ENCODE data around the gene DNAJC18.

DNAJC18 gene

DNA sequence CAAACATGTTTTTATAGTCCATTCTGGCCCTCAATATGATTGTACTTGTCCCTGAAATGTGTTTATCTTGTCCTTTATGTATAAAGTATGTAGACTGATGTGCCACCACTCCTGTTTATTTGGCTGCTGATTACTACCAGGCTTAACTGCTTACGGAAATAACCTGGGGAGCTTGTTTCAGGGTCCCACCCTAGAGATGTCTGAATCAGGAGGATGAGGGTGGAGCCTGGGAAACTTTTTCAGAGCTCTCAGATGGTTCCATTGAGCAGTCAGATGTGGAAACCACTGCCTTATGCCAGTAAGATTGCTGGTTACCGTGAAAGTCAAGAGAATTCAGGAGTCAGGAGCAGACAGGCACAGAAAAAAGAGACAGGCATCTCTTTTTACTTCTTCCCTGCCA lies 75.4 kb downstream of the DNAJC18 start:
- Histone ChIP-seq H3F3A (ENCODE audit: low read depth) (no peaks in the 10 kb centered on the region), H3K9me2 (replicated peaks; ENCODE audit: low read depth, low read length) (no peaks in the 10 kb centered on the region), H2AFZ (ENCODE audit: low read length) (no peak overlapping the region), H3K9ac (ENCODE audit: low read depth, low read length, poor library complexity, severe bottlenecking) (no peak overlapping the region), H4K20me1 (ENCODE audit: insufficient read depth, low read length, poor library complexity, severe bottlenecking) (peaks cover 35% of the 10 kb centered on the region), H3K4me2 (ENCODE audit: low read depth, low read length, poor library complexity, severe bottlenecking) (no peak overlapping the region), H3K27me3 (ENCODE audit: insufficient read depth, low read length, poor library complexity, severe bottlenecking) (no peaks in the 10 kb centered on the region), H3K79me2 (ENCODE audit: insufficient read depth, low read length) (peaks cover 47% of the 10 kb centered on the region), H3K36me3 (ENCODE audit: insufficient read depth, low read length) (peaks cover 52% of the 10 kb centered on the region; the same call in 1 of the 2 replicates), H3K4me3 (ENCODE audit: low read length, poor library complexity, severe bottlenecking) (no peak overlapping the region), H3K9me3 (ENCODE audit: insufficient read depth, low read depth, low read length) (no peaks in the 10 kb centered on the region), H3K4me1 (ENCODE audit: insufficient read depth, low read length, poor library complexity, severe bottlenecking) (no peaks in the 10 kb centered on the region)
- TF ChIP-seq, protein P1, sequence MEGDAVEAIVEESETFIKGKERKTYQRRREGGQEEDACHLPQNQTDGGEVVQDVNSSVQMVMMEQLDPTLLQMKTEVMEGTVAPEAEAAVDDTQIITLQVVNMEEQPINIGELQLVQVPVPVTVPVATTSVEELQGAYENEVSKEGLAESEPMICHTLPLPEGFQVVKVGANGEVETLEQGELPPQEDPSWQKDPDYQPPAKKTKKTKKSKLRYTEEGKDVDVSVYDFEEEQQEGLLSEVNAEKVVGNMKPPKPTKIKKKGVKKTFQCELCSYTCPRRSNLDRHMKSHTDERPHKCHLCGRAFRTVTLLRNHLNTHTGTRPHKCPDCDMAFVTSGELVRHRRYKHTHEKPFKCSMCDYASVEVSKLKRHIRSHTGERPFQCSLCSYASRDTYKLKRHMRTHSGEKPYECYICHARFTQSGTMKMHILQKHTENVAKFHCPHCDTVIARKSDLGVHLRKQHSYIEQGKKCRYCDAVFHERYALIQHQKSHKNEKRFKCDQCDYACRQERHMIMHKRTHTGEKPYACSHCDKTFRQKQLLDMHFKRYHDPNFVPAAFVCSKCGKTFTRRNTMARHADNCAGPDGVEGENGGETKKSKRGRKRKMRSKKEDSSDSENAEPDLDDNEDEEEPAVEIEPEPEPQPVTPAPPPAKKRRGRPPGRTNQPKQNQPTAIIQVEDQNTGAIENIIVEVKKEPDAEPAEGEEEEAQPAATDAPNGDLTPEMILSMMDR (conservative IDR thresholded peaks at IDR 0.05; ENCODE audit: low read length) = no peak
- no peak for TF ChIP-seq EZH2phosphoT487 (IDR thresholded peaks at IDR 0.05; ENCODE audit: borderline replicate concordance)

DNA sequence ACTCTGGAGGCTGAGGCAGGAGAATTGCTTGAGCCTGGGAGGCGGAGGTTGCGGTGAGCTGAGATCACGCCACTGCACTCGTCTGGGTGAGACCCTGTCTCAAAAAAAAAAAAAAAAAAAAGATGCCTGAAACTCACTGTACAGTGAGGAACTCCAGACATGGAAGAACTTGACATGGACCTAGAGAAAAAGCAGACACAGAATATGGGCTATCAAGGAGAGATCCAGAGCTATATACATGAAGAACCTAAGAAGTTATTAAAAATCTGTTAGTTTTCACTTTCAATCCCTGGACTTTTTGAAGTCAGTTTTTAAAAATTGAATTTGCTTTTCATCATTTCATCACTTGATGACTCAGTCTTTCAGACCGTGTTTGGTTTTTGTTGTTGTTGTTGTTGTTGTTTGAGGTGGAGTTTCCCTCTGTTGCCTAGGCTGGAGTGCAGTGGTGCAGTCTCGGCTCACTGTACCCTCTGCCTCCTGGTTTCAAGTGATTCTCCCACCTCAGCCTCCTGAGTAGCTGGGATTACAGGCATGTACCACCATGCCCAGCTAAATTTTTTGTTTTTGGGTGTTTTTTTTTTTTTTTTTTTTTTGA lies 77.4 kb downstream of the DNAJC18 start:
- Histone ChIP-seq H3K4me2 (ENCODE audit: low read depth, low read length, poor library complexity, severe bottlenecking) (no peak overlapping the region), H2AFZ (ENCODE audit: low read length) (no peak overlapping the region), H3K4me1 (ENCODE audit: insufficient read depth, low read length, poor library complexity, severe bottlenecking) (no peaks in the 10 kb centered on the region), H3K9me2 (replicated peaks; ENCODE audit: low read depth, low read length) (no peaks in the 10 kb centered on the region), H3K4me3 (ENCODE audit: low read length, poor library complexity, severe bottlenecking) (no peak overlapping the region), H3K9me3 (ENCODE audit: insufficient read depth, low read depth, low read length) (no peaks in the 10 kb centered on the region), H3F3A (ENCODE audit: low read depth) (no peaks in the 10 kb centered on the region), H3K79me2 (ENCODE audit: insufficient read depth, low read length) (peaks cover 67% of the 10 kb centered on the region), H3K27me3 (ENCODE audit: insufficient read depth, low read length, poor library complexity, severe bottlenecking) (no peaks in the 10 kb centered on the region), H3K9ac (ENCODE audit: low read depth, low read length, poor library complexity, severe bottlenecking) (no peak overlapping the region), H4K20me1 (ENCODE audit: insufficient read depth, low read length, poor library complexity, severe bottlenecking) (peaks cover 55% of the 10 kb centered on the region), H3K36me3 (ENCODE audit: insufficient read depth, low read length) (peaks cover 51% of the 10 kb centered on the region)
- TF ChIP-seq, protein P1 (conservative IDR thresholded peaks at IDR 0.05; ENCODE audit: low read length) = no peak
- TF ChIP-seq EZH2phosphoT487 (IDR thresholded peaks at IDR 0.05; ENCODE audit: borderline replicate concordance) = no peak

DNA sequence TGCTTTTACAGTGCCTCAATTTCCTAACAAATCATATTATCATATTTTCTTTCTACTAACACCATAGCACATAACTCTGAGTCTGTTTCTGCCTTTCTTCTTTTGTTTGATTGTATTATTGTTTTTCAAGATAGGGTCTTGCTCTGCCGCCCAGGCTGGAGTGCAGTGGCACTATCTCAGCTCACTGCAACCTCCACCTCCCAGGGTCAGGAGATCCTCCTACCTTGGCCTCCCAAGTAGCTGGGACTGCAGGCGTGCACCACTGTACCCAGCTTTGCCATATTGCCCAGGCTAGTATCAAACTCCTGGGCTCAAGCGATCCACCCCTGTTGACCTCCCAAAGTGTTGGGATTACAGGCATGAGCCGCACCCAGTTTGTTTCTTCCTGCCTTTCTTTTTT lies 78.9 kb downstream of the DNAJC18 start:
- TF ChIP-seq, protein P1 (conservative IDR thresholded peaks at IDR 0.05; ENCODE audit: low read length) = no peak
- TF ChIP-seq EZH2phosphoT487 (IDR thresholded peaks at IDR 0.05; ENCODE audit: borderline replicate concordance) = no peak
- Histone ChIP-seq H2AFZ (ENCODE audit: low read length) (no peak overlapping the region), H3K79me2 (ENCODE audit: insufficient read depth, low read length) (peaks cover 82% of the 10 kb centered on the region), H3K4me2 (ENCODE audit: low read depth, low read length, poor library complexity, severe bottlenecking) (no peak overlapping the region), H4K20me1 (ENCODE audit: insufficient read depth, low read length, poor library complexity, severe bottlenecking) (peaks cover 69% of the 10 kb centered on the region), H3K9me3 (ENCODE audit: insufficient read depth, low read depth, low read length) (no peaks in the 10 kb centered on the region), H3K4me3 (ENCODE audit: low read length, poor library complexity, severe bottlenecking) (no peak overlapping the region), H3F3A (ENCODE audit: low read depth) (no peaks in the 10 kb centered on the region), H3K27me3 (ENCODE audit: insufficient read depth, low read length, poor library complexity, severe bottlenecking) (no peaks in the 10 kb centered on the region), H3K9me2 (replicated peaks; ENCODE audit: low read depth, low read length) (no peaks in the 10 kb centered on the region), H3K4me1 (ENCODE audit: insufficient read depth, low read length, poor library complexity, severe bottlenecking) (no peaks in the 10 kb centered on the region), H3K36me3 (ENCODE audit: insufficient read depth, low read length) (peaks cover 35% of the 10 kb centered on the region), H3K9ac (ENCODE audit: low read depth, low read length, poor library complexity, severe bottlenecking) (no peak overlapping the region)
